SU-DHL-6 (cell line): ENCODE data around the gene RNF217.

Source experiments
- EZH2phosphoT487 ChIP-seq: fragments of 200-600 bp; sonication (generic), shearing (Covaris generic); conservative IDR thresholded peaks from 2 replicates; pipeline ENCODE4 v1.6.1; 2018; ENCODE audit warnings: mild to moderate bottlenecking, antibody characterized with exemption, low read length, moderate library complexity, mixed read lengths
- TF ChIP-seq, protein P1 (sequence below): fragments of 200-600 bp; sonication (generic); IDR thresholded peaks from one replicate; pipeline ENCODE4 v1.5.1; 2017; ENCODE audit warnings: antibody characterized with exemption, mild to moderate bottlenecking, low read length, moderate library complexity; ENCODE audit not compliant: insufficient read depth, poor library complexity, severe bottlenecking

DNA sequence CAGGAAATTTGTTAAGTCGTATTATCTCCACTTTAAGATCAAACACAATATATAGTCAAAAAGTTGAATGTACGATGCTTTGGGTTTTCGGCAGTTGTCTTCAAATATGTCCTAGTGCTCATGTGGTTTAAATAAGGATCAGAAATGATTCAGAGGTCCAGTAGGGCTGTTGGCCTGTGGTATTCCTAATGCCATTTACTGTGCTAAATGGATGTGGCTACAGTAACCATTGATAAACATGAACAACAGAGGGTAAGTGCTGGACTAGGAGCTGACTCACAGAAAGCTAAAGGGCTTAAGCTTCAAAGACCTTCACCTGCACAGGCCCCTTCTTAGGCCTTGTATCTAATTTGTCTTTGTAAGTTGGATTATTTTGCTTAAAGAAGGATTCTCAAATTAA is 110.8 kb downstream of the RNF217 start:
- TF ChIP-seq, protein P1, sequence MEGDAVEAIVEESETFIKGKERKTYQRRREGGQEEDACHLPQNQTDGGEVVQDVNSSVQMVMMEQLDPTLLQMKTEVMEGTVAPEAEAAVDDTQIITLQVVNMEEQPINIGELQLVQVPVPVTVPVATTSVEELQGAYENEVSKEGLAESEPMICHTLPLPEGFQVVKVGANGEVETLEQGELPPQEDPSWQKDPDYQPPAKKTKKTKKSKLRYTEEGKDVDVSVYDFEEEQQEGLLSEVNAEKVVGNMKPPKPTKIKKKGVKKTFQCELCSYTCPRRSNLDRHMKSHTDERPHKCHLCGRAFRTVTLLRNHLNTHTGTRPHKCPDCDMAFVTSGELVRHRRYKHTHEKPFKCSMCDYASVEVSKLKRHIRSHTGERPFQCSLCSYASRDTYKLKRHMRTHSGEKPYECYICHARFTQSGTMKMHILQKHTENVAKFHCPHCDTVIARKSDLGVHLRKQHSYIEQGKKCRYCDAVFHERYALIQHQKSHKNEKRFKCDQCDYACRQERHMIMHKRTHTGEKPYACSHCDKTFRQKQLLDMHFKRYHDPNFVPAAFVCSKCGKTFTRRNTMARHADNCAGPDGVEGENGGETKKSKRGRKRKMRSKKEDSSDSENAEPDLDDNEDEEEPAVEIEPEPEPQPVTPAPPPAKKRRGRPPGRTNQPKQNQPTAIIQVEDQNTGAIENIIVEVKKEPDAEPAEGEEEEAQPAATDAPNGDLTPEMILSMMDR = no peak
- no peak for TF ChIP-seq EZH2phosphoT487
